NCI-H1930 (cell line): Measurements from ENCODE around the gene BLTP2.
A peak's percentile ranks its signal among the peaks of the same experiment; 100 is the strongest.
"Not testable (repeated sequence)": the region's sequence is repeated elsewhere in the genome, so short reads cannot be mapped to it uniquely, and the experiment has no call there.

Source experiments
- DNase-seq, 2 experiments: peaks; one replicate each; lab custom pipeline; 2025; lab: John Stamatoyannopoulos, UW

BLTP2 gene

DNA sequence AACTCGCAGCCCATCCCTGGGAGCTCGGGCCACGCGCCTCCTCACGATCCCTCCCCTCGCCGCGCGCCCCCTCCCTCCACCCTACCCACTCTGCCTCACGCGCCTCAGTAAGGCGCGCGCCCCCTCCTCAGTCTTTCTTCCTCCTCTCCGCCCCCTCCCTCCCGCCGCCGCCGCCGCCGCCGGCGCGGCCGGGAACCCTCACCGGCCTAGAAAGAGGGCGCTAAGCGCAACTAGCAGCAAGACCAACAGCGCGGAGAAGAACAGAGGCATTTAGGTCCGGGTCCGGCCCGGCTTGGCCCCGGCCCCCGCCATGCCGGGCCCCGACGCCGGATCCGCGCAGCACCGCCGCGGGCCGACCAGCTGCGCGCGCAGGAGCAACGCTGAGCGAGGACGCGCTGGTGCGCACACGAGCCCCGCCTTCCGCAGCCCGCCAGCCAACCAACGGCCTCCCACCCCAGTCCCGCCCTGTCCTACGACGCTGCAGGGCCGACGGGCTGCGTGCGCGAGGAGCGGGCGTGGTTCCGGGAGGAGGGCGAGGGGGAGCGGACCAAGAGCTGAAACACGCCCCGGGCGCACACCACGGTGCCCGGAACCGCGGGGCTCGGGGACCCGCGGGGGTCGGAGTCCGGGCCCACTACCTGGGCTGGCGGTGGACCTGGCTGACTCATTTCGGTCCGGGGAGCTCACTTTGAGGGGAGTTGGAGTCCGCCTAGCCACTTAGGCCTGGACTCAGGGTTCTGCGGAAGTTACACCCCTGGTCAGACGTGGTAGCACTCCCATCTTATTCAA is at the start of gene BLTP2:
Gene BLTP2, minus strand, starts transcription at position 372 of the 789 bp plus-strand sequence. Its CDS starts 102 bp downstream, at position 270.
- peak; percentile 85 to 93 for DNase-seq

DNA sequence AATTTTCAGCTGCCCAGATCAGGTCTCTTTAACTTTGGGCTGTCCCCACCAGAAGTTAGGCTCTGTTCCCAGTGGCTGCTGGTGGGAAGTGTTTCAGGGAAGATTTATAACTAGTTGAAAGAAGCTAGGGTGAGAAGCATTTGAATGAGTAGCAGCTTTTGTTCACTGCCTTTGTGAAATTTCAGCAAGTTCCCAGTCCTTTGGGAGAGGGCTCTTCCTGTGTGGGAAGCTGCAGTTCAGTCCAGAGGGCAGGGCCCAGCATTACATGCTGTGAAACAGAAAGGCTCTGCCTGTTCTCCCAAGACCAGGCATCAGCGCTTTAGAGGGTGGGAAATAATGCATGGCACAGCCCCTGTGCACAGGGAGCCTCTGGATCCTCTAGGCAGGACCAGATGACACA is 48.9 kb upstream of the BLTP2 start:
- no peak for DNase-seq

DNA sequence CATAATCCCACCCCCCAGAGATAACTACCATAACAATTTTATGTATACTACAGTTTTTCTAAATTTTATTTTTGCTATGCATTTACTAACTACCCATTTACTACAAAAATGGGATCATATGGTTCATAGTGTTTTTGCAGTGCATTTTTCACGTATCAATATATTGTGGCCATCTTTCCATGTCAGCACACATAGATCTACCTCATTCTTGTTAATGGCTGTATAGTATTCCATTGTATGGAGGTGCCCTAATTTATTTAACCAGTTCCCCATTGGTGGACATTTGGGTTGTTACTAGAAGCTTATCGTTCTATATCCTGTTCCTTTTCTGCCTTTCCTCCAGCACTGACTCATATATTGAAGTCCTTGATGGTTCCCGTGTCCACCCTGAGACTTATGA is 44.1 kb upstream of the BLTP2 start:
- no peak for DNase-seq

DNA sequence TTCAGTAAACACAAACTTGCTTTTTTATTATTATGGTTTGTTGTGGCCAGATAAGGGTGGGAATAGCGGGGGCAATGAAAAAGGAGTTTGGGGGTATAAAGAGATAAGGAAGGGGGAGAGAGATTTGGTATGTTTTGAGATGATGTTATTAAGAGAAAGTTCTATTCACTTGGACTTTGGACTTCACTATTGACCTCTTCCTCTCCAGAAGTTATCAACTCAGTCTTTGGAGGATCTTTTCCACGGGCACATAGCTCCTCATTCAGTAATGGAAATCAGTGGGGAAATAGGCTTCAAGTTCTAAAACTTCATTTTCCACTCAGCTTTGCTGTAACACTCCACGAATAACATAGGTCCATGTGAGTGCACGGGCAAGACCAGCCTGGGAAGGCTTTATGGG is 43.5 kb upstream of the BLTP2 start:
- no peak for DNase-seq

DNA sequence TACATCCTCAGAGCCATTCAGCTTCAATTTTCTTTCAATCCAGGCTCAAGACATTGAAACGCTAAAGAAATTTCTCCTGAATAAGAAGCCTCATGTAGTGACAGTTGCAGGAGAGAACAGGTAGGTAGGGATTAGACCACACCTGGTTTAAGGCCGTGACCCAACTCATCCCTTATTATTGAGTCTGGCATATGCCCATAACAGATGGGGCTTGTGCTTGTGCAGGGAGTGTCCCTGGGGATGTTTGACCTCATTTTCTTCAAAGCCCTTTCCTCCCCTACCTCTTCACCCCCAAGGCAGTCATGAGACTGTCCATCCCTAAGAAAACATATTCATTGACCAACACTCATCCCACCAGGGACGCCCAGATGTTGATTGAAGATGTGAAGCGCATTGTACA is 41.3 kb upstream of the BLTP2 start:
- no peak for DNase-seq

DNA sequence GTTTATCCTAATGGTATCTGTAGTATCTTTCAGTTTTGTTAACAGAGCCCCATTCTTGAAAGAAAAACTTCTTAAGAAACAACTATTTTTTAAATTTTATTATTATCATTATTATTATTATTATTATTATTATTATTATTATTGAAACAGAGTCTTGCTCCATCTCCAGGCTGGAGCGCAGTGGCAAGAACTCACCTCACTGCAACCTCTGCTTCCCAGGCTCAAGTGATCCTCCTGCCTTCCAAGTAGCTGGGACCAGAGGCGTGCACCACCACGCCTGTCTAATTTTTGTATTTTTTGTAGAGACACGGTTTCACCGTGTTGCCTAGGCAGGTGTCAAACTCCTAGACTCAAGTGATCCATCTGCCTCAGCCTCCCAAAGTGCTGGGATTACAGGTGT is 40.4 kb upstream of the BLTP2 start:
- DNase-seq, result no peak

DNA sequence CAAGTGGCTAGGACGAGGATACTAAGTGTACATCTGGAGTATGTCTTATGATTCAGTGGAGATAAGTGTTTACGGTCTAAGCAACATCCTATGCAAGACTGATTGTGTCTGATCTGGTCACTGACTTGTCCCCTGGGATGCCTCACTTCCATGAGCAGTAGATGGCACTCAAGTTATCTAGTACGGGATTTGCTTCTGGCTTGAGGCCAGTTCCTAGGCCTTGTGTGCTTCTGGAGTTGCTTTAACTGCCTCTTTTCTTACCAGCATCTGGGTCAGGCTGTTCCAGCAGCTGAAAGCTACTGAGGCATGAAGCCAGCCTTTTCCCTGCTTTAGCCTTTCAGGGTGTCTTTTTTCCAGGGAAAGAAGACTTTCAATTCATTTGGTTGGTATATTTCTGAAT is 40.0 kb upstream of the BLTP2 start:
- no peak for DNase-seq

DNA sequence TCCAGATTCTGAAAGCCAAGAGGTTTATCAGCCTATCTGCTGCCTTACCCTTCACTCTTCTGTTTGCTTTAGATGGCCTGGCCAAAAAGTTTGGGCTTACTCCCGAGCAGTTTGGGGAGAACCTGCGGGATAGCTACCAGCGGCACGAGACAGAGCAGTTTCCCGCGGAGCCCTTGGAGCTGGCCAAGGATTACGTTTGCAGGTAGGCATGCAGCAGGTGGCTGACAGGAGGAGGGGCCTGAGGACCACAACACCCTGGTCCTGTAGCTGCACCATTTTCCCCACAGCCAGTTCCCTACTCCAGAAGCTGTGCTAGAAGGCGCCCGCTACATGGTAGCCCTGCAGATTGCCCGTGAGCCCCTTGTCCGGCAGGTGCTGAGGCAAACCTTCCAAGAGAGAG is 37.7 kb upstream of the BLTP2 start:
- no peak for DNase-seq

DNA sequence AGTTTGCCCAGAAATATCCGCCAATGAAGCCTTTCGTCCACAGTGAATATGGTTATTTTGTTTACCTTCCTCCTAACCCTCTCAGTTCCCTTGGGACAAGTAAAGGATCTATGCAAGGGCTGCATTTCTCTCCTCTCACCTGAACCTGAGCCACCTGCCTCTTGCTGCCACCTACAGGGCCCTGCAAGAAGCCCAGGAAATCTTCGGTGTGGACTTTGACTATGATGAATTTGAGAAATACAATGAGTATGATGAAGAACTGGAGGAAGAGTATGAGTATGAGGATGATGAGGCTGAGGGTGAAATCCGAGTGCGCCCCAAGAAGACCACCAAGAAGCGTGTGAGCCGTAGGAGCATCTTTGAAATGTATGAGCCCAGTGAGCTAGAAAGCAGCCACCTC is 31.0 kb upstream of the BLTP2 start:
- DNase-seq, result no peak

DNA sequence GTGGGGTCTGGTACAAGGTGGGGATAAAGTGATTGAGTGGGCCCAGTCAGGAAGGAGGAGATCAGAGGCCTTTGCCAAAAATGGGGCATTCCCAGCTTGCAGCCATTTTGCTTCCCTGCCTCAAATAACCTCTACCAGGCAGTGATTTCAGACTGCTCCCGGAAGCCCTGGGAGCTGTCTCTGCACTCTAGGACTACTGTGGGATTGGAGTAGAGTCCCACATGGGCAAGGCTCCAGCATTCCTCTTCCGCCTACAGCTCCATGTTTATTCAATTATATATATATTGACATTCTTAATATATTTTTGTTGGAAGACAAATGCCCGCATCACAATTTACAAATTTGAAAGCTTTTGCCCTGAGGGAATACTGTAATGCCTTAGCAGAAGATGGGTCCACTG is 30.5 kb upstream of the BLTP2 start:
- no peak for DNase-seq

DNA sequence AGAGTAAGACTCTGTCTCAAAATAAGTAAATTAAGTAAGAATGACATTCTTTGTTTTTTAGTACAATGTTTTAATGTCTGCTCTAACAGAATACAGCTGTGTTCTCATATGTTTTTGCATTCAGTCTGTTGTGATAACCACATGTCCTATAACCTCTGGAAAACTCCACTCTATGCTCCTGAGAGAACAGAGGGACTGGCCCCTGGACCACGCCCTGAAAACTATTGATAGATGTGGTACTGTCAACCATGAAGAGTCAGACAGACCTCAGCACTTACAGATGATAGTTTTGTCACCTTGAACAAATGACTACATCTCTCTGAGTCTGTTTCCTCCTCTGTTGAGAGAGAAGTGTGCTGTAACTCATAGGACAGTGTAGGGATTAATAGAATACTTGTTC is 25.0 kb upstream of the BLTP2 start:
- no peak for DNase-seq

DNA sequence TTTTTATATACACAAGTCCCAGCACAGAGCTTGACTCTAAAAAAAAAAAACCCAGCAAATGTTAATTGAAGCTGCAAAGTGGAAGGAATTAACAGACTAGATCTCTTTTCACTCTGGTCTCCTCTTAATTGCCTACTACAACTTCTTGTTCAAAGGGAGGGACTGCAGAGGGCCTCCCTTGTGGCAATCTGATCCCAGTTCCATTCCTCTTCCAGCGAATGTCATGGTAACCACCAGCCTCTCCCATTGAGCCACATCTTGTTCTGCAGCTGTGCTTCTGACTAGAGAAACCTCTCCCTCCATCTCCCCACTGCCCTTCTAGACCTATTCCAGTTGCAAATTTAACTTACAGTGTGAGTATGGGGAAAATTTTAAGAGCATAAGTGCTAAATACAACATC is 22.9 kb upstream of the BLTP2 start:
- DNase-seq, result no peak

DNA sequence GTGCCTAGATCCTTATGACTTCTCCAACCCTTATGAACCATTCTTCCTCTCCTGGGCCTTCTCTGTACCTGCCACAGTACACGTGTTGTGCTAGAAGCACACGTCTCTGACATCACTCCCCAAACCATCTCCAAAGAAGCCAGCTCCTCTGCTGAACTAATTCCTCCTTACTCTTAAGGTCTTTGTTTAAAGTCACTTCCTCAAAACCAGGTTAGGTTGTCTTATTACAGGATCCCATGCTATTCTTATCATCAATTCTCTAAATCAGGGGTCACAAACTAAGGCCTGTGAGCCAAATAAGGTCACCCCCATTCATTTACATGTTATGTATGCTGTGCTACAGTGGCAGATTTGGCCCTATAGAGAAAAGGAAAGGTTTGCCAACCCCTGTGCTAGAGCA is 21.0 kb upstream of the BLTP2 start:
- no peak for DNase-seq

DNA sequence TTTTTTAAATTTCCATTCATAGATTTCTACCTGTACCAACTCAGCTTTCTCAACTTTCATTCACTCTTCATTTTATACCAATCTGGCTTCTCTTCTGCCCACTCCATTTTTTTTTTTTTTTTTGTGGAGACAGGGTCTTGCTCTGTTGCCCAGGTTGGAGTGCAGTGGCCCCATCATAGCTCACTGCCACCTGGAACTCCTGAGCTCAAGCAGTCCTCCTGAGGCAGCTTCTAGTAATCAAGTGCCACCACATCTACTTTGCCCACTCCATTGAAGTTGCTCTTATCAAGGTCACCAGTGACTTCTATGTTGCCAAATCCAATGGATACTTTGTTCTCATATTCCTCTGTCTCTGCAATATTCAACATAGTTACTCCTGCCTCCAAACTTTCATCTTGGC is 18.8 kb upstream of the BLTP2 start:
- no peak for DNase-seq

DNA sequence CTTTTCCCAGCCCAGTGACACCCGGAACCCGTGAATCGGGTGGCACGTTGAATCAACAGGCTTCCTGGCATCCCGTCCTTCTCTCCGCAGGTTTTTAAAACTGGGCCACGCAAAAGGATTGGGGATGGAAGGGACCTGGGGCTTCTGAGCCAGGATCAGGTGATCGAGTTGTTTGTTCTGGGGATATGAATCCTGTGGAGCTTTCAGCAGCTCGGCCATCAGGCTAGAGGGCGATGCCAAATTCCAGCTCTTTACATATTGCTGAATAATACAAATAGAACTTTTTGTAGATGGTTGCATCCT is 17.5 kb upstream of the BLTP2 start:
- no peak for DNase-seq

DNA sequence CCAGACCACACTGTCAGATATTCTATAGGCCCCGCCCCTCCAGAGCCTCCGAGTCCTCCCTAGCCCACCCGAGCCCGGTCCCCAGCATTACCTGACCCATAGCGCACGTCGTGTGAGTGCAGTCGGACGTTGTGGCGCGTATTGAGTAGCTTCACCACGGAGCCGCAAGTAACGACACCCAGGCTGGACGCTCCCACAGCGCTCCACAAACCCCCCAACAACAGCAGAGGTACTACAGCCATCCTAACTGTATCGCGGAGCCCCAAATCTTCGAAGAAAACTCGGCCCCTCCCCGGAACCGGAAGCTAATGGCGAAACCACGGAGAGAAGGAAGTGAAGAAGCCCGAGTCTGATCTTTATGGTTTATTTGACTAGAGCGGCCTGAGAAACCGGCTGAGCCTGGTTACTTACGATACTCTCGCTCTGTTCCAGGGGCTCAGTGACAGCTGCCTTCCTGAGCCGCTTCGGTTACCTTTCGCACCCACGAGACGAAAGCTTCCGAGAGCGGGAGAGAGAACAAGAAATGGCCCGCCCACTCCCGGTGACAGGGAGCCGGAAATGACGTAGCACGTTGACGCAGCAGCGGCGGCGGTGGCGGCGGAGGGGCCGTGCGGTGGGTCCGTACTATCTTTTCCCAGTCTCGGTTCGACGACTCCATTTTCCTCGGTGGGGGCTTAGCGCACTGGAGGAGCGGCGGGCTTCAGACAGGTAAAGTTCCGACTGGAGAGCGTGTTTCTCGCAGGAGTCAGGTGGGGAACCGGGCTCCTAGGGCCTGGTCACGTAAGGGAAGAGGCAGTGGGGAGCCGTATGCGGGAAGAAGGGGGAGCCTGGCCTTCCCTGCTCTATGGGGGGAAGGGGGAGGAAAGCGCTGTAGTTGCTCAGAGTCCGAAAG is 16.9 kb upstream of the BLTP2 start, which contains the start of the genes SDF2 and SUPT6H:
Gene SDF2, minus strand, starts transcription at position 272 of the 892 bp plus-strand sequence. Its CDS starts 30 bp downstream, at position 242.
Gene SUPT6H, plus strand, starts transcription at position 571 of the 892 bp plus-strand sequence. CDS start 11,197 bp downstream, outside the sequence.
- DNase-seq, result peak; percentile 75 to 83

DNA sequence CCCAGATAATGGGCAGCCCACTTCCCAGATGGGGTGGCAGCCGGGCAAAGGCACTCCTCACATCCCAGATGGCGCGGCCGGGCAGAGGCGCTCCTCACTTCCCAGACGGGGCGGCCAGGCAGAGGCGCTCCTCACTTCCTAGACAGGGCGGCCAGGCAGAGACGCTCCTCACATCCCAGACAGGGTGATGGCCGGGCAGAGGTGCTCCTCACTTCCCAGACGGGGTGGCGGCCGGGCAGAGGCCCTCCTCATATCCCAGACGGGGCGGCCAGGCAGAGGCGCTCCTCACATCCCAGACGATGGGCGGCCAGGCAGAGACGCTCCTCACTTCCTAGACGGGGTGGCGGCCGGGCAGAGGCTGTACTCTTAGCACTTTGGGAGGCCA is 14.5 kb upstream of the BLTP2 start:
- DNase-seq, result not testable (repeated sequence)

DNA sequence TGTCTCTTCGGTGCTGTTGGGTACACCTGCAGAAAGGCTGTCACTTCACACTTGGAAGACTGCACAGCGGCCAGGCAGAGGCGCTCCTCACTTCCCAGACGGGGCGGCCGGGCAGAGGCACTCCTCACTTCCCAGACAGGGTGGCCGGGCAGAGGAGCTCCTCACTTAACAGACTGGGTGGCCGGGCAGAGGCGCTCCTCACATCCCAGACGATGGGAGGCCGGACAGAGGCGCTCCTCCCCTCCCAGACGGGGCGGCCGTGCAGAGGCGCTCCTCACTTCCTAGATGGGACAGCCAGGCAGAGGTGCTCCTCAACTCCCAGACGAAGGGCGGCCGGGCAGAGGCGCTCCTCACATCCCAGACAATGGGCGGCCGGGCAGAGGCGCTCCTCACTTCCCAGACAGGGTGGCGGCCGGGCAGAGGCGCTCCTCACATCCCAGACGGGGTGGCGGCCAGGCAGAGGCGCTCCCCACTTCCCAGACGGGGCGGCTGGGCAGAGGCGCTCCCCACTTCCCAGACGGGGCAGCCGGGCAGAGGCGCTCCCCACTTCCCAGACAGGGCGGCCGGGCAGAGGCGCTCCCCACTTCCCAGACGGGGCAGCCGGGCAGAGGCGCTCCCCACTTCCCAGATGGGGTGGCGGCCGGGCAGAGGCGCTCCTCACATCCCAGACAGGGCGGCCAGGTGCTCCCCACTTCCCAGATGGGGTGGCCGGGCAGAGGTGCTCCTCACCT is 14.0 kb upstream of the BLTP2 start:
- not testable (repeated sequence) for DNase-seq

DNA sequence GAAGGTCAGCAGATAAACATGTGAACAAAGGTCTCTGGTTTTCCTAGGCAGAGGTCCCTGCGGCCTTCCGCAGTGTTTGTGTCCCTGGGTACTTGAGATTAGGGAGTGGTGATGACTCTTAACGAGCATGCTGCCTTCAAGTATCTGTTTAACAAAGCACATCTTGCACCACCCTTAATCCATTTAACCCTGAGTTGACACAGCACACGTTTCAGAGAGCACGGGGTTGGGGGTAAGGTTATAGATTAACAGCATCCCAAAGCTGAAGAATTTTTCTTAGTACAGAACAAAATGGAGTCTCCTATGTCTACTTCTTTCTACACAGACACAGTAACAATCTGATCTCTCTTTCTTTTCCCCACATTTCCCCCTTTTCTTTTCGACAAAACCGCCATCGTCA is 13.4 kb upstream of the BLTP2 start:
- not testable (repeated sequence) for DNase-seq

DNA sequence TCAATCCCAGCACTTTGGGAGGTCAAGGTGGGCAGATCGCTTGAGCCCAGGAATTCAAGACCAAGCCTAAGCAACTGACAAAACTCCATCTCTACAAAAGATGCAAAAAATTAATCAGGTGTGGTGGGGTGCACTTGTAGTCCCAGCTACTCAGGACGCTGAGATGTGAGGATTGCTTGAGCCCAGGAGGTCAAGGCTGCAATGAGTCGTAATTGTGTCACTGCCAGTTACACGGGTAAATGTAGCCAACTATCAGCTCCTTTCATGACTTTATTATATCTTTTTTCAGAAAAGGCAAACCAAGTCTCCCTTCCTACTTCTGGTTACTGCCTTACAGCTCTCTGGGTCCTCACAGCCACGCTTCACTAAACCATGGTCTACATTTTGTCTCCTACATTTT is 12.8 kb upstream of the BLTP2 start:
- DNase-seq, result no peak

DNA sequence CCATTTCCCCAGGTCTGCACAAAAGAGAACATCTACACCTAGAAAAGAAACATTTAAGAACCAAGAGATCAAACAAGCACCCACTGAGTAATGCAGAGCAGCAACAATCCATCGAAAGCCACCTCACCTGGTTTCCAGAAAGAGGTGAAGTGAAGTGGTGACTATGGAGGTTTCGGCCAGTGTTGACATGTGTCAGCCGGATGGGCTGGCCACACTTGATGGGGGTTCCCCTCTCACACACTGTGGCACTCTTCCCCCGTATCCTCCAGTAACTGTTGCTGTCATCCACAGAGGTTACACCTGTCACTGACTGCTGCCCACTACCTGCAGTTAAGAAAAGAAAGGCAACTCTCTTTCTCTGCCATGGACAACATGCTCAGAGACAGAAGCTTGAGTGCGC is 10.2 kb upstream of the BLTP2 start:
- no peak for DNase-seq

DNA sequence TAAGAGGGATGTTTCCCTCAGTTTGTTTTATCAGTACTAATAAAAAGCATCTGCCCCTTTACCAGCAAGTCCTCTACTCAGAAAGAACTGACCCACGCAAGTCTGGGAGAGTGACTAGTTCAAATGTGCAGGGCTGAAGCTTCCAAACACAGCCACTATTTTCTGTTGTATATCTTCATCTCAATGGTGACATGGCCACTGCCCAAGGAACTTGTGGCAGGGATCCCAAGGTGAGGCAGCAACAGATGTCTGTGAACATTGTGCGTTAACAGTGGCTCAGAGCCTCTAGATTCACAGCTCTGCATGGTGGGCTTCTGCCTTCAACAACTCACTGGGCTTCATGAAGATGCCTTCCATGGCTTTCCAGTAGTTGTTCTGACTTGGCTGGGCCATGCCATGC is 3.7 kb upstream of the BLTP2 start:
- DNase-seq, result no peak
